HG03025 (cell line): ENCODE measurements around the gene GLI3.

Source experiments
- ATAC-seq: cut with Tn5 transposase; IDR thresholded peaks from one replicate; pipeline ENCODE4 v1.9.1; 2021; ENCODE audit warnings: mild to moderate bottlenecking, moderate library complexity; ENCODE audit not compliant: unreplicated experiment, low FRiP score

GLI3 gene

DNA sequence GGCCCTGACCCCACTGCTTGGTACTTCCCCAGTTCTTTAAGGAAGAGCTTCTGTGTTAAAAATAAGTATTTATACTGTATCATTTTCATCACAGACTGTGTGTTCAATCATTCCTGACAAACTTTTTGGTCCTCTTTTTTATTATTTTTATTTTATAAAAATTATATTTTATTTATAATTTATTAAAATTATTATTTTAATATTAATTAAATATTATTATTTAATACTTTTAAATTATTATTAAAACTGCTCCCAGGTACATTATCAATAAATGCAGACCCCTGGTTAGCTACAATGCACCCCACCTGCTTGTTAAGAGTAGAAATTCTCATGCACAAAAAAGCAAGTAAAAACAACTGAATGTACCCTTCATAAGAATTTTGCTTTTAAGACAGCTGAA, 172.0 kb downstream of the GLI3 start:
- ATAC-seq = no peak

DNA sequence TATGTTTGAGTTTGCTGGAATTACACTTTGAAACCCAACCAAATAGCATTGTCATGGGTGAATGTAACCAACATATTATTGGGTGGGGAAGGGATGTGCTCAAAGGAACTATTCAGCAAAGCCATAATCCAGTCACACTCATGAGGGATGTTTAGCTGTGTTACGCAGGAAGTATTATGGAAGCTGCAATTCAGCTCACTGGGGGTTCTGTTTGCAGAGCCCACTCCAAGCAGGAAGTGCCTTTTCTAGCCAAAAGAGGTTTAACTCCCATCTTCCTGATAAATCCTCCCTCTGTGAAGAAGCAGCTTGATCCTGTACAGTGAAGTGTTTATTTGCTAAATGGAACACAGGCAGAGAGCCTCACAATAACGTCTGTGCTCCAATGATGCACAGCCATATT, 172.5 kb downstream of the GLI3 start:
- no peak for ATAC-seq

DNA sequence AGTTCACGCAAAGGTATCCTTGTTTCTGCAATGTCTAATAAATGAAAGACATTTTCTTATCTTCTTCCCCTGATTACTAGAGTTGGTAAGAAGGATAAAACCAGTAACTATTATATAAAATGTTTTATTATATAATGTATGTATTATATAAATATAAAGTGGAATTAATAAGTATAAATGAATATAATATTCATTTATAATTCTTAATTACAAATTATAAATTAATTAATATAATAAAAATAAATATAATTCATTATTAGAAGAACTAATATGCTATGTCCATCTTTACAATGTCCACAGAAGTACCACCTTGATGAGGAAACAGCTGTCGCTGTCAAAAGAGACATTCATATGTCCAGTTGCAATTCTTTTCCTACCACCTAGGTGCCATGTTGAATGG, 177.7 kb downstream of the GLI3 start:
- no peak for ATAC-seq

DNA sequence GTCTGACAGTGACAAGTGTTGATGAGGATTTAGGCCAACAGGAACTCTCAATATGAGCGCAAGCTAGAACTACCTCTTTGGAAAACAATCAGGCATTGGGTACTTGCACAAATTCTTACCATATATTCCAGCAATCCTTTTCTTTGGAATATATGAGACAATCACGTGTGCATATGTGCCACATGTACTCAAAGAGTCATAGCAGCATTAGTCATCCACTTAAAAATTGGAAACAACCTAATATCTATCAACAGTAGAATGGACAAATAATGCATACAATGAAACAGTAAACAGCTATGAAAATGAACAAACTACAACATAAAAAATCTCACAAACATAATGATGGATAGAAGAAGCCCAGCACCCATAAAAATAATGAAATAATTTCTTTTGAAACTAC, 179.7 kb downstream of the GLI3 start:
- no peak for ATAC-seq

DNA sequence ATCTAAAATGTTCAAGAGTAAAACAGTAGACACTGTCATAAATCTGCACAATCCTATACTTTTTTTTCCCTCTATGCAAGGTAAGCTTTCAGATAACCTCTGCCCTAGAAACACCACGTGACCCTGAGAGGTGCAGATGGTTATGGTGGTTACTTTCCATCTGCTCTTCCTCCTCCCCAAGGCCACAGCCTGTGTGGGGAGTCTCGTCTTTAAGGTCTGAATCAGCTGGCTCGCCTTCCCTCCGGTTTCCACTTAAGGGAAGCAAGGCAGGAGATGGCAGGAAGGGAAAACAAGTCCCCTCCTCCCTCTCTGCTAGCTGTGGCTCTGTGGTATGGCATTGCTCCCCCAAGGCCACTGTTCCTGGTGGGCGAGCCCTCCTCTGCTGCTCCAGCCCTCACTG, 181.8 kb downstream of the GLI3 start:
- ATAC-seq = no peak

DNA sequence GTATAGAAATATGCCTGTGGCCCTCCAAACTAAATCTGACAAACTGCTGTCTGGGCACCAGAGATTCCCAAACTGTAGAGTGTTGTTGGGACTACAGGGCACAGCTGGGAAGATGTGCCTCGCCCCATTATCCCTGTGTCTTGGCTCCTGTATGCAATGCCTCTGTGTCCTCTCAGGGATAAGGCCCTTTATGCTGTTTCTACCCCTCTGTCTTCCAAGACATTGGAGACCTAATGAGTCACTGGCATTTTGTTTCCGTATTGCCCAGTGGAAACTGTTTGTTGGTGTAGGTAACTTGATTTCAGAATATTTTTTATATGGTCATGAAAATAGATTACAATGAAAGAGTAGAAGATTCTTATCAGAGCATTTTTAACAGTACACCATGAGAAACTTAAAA, 183.2 kb downstream of the GLI3 start:
- ATAC-seq = no peak

DNA sequence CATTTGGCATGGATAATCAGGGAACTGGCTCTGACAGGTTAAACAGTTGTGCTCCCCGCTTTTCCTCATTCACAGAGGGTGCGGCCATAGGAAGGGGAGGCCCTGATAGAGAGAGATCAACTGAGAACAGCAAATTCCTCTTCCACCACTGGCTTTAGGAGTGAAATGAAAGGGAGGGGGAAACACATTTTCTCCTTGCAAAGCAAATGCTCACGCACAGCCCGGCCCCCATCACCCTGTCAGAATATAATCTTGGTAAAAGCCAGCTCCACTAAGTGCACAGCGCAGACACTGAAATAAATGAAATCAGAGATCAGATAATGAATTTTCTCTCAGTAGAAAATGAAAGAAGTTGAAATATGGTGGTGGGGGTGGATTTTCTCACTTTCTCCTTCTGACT, 187.2 kb downstream of the GLI3 start:
- no peak for ATAC-seq

DNA sequence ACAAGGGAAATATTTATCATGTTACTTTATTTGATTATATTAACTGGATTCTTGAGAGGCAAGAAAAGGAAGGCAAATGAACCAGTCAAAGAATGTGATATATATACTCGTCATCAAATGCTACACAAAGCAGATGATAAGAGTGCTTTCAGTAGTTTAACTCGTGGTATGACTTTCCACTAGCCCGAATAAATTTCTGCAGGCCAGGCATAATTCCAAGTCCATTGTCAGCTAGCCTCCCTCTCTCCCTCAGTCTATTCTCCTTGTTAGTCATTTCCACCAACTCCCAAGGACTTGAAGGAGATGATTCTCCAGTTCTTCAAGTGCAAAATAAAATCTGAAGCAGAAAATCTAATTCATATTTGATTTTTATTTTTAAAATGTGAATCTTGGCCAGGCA, 190.5 kb downstream of the GLI3 start:
- ATAC-seq = no peak

DNA sequence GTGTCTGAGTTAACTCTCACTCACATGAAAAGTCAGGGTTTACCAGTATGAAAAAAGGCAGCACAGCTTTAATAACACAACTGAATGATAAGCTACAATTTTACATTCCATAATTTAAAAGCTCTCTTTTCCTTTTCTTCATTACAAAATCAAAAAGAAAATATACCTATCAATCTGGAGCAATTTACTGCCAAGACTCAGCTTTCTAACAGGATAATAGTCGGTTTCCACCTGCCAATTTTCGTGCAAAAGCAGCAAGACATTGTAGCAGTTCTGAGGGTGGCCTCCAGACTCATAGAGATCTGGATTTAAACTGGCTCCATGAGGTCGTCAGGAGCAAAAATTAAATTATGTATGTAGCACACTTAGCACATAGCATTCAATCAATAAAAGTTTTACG, 191.0 kb downstream of the GLI3 start:
- ATAC-seq = no peak

DNA sequence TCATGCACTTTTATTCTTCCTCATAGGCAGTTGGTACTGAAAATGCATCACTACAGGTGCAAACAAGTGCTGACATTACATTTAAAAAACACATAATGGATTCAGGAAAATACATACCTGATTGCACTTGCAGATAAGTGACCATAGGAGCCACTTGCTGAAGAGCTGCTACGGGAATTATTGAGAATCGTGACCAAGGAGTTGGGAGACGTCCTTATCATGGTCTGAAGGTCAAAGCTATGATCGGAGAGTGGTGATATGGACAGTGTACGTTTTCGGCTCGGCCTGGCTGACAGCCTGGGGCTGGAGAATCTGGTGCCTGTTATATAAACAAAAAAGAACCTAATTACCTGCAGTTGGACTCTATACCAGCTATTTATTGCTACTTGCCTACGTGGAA, 197.1 kb downstream of the GLI3 start:
- ATAC-seq = no peak

DNA sequence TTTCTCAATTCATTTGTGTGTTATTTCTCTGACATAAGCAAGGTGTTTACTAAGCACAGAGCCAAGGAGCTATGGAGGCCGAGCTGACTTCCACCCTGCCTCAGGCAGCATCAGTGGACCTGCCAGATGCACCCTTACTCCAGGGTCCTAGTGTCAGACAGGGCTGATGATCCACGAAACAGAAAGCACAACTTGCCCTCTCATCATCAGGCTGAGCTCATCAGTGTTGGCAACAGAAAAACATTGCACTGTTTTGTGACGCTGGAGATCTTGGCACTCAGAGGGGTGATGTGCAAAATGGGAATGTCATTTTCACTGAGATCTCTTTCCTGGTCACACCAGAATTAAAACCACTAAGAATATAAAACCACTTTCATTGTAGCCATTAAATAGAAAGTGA, 201.8 kb downstream of the GLI3 start:
- ATAC-seq = no peak

DNA sequence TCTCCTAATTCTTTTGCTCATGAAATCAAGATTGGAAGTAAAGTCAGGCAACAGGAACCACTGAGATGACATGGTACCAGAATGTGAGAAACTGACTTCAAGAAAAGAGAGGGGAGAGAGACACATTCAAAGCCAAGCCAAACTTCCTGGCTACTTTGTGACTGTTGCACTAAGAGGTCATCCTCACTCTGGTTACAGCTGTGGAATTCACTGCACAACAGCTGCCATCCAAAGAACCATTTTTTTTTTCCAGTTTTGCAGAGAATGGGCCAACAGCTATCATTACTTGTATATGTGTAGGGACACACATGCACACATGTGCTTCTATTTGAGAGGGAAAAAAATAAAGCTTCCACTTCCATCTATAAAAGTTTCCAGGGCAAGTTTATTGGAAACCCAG, 203.5 kb downstream of the GLI3 start:
- ATAC-seq = no peak

DNA sequence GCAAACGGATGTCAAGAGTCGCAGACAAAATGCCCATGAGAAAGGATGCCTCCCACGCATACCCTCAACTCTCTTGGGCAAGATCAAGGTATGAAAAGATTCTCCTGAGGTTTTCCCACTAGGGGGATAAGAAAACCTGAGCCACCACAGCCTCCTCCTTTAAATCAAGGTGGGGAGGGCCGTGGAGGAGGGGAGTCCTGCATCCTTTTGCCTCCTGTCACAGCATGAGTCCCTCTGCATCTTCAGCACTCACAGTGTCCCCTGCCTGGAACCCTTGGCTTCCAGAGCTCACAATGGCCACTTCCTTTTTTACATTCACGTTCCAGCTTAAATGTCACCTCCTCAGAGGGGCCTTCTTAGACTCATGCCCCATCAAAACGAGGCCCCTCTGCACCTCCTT, 207.6 kb downstream of the GLI3 start:
- ATAC-seq = no peak

DNA sequence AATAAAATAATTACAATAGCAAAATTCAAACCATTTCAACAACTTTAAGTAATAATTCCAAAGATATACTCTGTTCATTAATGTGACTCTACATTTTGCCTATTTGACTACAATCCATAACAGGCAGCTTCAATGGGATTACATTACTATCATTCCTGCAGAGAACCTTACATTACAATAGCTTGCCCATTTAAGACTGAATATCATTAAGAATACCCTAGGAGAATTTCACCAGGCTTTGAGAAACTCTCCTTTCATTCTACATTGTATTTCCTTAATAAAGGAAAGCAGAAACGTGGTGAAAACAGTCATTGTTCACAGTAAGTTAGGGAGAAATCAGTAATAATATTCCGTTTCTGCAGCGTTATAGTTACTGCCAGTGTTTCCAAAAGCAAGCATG, 209.5 kb downstream of the GLI3 start:
- ATAC-seq = no peak

DNA sequence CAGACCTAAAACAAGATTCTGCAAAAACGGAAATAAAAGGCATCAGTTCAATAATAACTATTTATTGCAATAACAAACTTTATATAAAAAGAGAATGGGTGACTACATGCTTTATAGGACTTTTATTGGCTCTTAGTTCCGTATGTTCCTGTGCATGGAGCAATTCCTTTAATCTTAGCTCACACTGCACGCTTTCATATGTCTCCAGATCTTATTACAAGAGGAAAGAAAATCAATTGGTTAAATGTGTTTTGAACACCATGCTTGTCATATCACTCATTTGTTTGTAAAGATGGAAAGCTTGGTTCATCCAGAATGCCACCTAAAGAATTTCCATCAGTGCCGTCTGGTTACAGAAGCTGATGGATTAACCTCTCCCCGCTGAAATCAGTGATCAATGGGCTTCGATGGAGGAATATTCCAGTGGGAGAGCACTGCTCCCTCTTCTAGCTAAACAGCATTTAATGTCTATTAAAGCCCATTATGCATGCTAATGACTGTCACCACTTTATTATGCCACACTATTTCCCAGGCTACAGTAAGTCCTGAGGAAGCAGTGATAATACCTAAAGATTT, 210.3 kb downstream of the GLI3 start:
- ATAC-seq = no peak

DNA sequence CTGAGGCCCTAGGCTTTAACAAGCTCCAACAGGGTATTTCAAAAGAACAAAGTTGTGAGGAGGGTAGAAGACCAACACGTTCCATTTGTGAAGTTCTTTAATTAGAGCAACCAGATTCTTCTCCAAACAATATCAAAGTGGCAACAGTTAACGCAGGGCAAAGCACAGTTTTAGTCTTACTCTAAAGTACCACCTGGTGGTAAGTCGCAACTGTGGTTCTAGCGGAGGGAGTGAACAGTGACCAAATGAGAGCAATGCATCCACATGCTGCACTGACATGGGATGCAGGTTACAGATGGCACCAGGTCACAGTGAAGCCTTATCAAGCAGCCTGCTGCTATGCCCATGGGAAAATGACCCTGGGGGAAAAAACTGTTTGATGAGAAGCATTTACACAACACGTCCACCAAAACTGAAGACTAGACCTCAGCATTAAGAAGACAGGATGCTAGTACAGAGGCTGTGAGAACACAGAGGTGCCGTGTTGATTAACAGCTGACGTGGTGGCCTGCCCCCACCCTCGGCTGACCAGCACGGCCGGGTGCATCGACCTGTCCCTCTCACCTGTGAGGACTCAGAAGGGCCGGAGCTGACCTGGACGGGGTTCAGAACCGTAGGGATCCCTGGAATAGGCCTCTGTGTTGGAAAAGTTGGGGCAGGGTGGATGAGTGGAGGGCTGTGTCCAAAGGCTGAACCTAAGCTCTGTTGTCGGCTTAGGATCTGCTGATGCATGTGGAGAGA, 211.2 kb downstream of the GLI3 start:
- ATAC-seq = no peak

DNA sequence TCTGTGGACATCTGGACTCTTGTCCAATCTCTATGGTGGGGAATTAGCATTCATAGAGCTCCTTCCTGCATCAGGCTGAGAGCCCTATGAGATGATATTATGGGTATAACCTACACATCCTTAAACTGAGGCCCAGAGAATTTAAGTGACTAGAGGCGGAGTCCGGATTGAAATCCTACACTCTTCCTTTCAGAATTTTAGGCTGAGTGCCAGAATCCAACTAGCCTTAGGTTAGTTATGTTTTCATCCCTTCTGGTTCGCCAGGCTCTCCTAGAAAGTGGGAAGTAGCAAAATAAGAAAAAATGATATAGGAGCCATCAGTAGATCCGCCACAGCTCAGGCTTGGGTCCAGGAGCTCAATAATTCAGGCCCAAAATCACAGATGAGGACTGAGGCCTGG, 212.5 kb downstream of the GLI3 start:
- no peak for ATAC-seq

DNA sequence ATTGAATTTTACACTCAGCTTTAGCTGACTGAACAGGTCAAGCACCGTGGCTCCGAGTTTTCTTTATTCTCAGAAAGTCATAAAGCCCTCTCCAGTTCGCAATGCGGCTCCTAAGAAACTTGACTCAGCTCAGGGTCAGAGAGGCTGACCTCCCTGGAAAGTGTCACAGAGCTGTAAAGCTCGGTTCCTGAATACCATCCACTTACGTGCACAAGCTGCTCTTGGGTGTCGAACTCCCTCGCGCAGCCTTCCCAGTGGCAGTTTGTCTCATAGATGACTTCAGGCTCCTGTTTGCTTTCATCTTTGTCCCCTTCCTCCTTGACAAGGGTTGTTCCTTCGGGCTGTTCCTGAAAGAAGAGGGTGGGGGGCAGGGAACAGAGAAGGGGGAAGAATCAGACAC, 213.7 kb downstream of the GLI3 start:
- ATAC-seq = no peak

DNA sequence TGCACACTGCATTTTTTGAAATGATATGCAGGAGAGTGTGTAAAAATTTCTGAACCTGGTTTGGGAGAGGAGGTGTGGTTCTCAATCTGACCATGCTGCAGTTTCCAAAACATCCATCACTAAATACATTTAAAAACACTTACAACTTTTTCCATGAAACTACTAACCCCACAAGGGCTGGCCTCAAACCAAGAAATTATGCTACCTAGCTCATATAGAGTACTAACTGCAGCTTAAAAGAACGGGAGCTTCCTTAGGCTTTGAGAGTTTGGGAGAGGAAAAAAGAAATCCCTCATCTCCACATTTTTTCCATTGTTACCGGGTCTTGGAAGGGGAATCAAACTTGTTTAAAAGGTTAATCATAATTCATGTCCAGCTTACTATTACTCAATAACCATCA, 214.2 kb downstream of the GLI3 start:
- ATAC-seq = no peak

DNA sequence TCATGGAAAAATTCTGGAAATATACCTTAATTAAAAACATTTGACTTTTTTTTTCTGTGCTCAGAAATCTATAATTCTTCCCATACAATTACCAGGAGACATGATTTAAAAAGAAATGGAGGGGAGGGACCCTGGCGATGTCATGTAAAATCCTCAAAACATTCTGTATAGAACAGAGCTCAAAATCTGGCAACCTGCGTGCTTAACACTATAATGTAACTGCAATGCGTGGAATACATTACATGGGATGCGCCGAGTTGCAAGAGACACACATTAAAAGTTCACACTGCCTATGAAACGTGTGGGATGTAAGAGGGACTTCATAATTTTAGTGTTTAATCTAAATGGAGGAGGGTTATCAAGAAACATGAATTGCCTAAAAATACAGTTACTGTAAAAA, 215.0 kb downstream of the GLI3 start:
- no peak for ATAC-seq

DNA sequence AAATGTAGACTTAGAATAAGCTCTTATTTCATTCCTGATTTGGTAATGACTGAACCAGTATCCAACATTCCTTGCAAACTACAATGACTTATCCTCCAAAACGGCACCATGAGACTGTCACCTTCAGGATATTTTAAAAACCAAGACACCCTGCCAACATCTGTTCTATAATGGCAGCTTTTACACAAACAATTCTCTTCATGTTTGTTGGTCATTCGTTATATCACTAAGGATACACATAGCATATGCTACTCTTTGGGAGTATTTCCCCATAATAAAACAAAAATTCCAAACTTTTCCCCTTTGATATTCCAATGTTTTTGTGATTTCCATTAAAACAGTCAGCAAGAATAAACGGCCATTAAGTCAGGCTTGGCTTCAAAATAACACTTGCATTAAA, 215.4 kb downstream of the GLI3 start:
- no peak for ATAC-seq

DNA sequence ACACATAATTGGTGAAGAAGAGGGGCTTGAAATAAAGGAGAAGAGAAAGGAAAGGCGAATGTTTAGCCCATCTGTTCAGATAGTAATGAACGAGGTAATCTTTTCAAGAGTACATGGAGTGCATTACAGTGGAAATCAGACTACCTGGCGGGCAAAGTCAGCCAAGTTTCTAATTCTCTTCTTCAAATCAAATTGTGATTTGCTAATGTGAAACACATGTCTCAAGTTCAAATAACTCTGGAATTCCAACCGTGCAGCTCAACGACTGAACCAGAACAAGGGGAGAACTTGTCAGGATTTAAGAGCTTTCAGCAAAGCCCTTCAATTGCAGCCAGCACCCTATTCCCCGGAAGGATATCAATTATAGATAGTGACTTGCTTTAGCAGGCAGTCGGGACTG, 216.9 kb downstream of the GLI3 start:
- no peak for ATAC-seq
